Activated naive CD8-positive, alpha-beta T cell treated with anti-CD3 and anti-CD28 coated beads, Interleukin-2, amount 50 U/mL, for 16 hours (primary cell): ENCODE data around the gene MGRN1.

Experiments
- DNase-seq: peaks from one replicate; pipeline ENCODE4 v3.0.0-alpha.2; 2020; ENCODE audit warnings: low read depth, low spot score

The MGRN1 gene

GRCh38 chr16:4686497-4687210, 62.0 kb downstream of the MGRN1 start:
- no peak for DNase-seq

- DNase-seq, result no peak
Measured at GRCh38 chr16:4687416-4687815, 62.8 kb downstream of the MGRN1 start.

GRCh38 chr16:4687946-4688673, 63.5 kb downstream of the MGRN1 start:
- no peak for DNase-seq

- DNase-seq, result no peak
Measured at GRCh38 chr16:4688674-4689045, 64.0 kb downstream of the MGRN1 start.

GRCh38 chr16:4689091-4689671, 64.6 kb downstream of the MGRN1 start:
- no peak for DNase-seq

- no peak for DNase-seq
Measured at GRCh38 chr16:4689864-4690704, 65.5 kb downstream of the MGRN1 start.

GRCh38 chr16:4690946-4691665, 66.5 kb downstream of the MGRN1 start:
- no peak for DNase-seq

GRCh38 chr16:4691666-4692412, 67.2 kb downstream of the MGRN1 start:
- DNase-seq, result no peak

GRCh38 chr16:4692460-4693295, 68.1 kb downstream of the MGRN1 start:
- no peak for DNase-seq

- peak; percentile 94 for DNase-seq
Measured at GRCh38 chr16:4693296-4693955, 68.8 kb downstream of the MGRN1 start, which contains the start of gene NUDT16L1. NUDT16L1 (plus strand) TSS chr16:4693562; CDS start chr16:4693727, 165 bp downstream.

- no peak for DNase-seq
Measured at GRCh38 chr16:4693956-4694641, 69.5 kb downstream of the MGRN1 start.

GRCh38 chr16:4694642-4695451, 70.2 kb downstream of the MGRN1 start:
- no peak for DNase-seq

GRCh38 chr16:4695473-4696171, 71.0 kb downstream of the MGRN1 start:
- no peak for DNase-seq

- no peak for DNase-seq
Measured at GRCh38 chr16:4696172-4696904, 71.7 kb downstream of the MGRN1 start.

GRCh38 chr16:4696905-4697847, 72.5 kb downstream of the MGRN1 start:
- no peak for DNase-seq
